ENCODE data around the gene BCL11B. TPM values are rescaled to one million over a fixed set of nuclear protein-coding genes. Genes with fewer than 3 reads are reported as not detected.

The BCL11B gene
- total RNA-seq, 1 experiment from 2014 or later, result 0.05 TPM

DNA sequence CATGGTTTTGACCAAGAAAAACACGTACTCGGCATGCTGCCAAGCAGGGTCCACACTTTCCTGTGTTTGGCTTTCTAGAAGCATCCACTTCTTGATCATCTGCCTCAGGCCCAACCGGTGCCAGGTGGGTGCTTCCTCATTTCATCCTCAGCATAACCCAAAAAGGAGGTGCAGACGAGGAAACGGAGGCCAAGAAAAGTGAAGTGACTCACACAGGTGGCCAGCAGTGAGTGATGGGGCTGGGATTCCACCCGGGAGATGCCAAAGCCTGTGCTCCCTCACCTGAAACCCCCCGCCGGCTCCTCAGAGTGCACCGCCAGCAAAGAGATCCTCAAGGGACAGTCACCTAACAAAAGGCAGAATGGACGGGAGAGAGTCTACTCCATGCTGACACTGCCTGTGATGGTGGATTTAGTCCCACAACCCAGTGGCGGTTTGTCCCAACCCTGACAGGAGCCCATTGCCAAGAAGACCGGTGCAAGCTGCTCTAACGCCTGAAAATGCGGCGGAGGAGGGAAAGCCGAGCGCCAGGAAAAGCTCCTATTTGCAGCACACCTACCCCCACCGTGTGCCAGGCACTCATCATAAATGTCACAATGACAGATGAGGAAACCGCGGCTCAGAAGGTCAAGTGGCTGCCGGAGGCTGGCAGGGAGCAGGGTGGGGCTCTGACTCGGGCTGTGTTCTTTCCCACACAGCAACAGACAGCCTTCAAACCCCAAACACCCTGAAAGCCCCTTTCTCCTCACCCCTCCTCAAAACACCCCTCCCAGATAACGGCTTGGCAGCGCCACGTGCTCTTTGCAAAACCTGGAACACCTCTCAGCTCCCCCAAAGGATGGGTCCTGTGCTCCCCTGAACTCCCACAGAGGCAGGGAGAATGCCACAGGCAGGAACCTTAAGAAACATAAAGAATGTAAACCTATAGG lies 18.8 kb downstream of the BCL11B start:
- intact Hi-C loops (cut with micrococcal nuclease; ENCODE audit: unreplicated experiment), result no loop called here
- BruUV-seq (replicated peaks), result no TSS peak
- no peaks in the 10 kb centered on the region for H3K36me3 Mint-ChIP-seq (ENCODE audit: insufficient read depth, unreplicated experiment)
- Histone ChIP-seq H3K4me3 (ENCODE audit: low read depth, low read length) (no peak overlapping the region), H3K9me3 (no peaks in the 10 kb centered on the region), H3K4me1 (no peaks in the 10 kb centered on the region), H3K36me3 (ENCODE audit: control insufficient read depth, insufficient read depth, low read length) (no peaks in the 10 kb centered on the region), H3K27me3 (replicated peaks; ENCODE audit: control insufficient read depth, insufficient read depth, low read length) (no peaks in the 10 kb centered on the region)
- no peaks in the 10 kb centered on the region for H3K4me1 Mint-ChIP-seq (ENCODE audit: low read depth, unreplicated experiment)
- CTCF ChIA-PET, result interaction anchor here (0.6 kb wide), 1 partner anchor 22 kb away, joined by 4 read pairs; no protein-coding TSS in a partner anchor
- POLR2A ChIA-PET, result no interaction called here
- H3K9me3 Mint-ChIP-seq (ENCODE audit: unreplicated experiment), result no peaks in the 10 kb centered on the region
- DNase-seq, result no peak
- H3K4me3 Mint-ChIP-seq (ENCODE audit: unreplicated experiment), result no peak overlapping the region
- no peak overlapping the region for H3K27ac Mint-ChIP-seq (ENCODE audit: unreplicated experiment)
- TF ChIP-seq, protein P1, sequence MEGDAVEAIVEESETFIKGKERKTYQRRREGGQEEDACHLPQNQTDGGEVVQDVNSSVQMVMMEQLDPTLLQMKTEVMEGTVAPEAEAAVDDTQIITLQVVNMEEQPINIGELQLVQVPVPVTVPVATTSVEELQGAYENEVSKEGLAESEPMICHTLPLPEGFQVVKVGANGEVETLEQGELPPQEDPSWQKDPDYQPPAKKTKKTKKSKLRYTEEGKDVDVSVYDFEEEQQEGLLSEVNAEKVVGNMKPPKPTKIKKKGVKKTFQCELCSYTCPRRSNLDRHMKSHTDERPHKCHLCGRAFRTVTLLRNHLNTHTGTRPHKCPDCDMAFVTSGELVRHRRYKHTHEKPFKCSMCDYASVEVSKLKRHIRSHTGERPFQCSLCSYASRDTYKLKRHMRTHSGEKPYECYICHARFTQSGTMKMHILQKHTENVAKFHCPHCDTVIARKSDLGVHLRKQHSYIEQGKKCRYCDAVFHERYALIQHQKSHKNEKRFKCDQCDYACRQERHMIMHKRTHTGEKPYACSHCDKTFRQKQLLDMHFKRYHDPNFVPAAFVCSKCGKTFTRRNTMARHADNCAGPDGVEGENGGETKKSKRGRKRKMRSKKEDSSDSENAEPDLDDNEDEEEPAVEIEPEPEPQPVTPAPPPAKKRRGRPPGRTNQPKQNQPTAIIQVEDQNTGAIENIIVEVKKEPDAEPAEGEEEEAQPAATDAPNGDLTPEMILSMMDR (IDR thresholded peaks at IDR 0.05; ENCODE audit: insufficient read depth in 1 of 2, low read depth in 1 of 2, low read length in 1 of 2, severe bottlenecking in 1 of 2, unreplicated experiment in 1 of 2), result no peak
- peaks cover 10% of the 10 kb centered on the region for H3K27me3 Mint-ChIP-seq (ENCODE audit: insufficient read depth, unreplicated experiment)

DNA sequence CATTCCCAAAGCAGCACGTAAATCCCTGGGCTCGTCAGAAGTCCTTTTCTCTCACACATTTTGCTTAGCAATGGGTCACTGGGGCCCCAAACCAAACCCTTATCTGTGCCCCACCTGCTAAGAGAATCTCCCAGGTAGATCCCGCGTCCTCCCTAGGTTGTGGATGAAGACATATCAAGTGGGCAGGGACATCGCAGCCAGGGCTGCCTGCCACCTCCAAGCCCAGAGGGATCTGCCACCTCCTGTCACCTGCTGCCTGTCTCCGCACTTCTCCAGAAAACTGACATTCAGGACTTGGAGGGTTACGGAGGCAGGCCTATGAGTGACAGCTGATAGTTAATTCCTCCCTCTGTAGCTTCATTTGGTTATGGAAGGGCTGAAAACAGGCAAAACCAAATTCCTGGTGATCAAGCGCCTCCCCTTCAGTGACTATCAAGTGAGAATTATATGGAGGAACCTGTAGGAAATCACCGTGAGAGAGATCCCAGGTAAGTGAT lies 19.5 kb downstream of the BCL11B start:
- Histone ChIP-seq H3K4me1 (no peaks in the 10 kb centered on the region), H3K36me3 (ENCODE audit: control insufficient read depth, insufficient read depth, low read length) (no peaks in the 10 kb centered on the region), H3K4me3 (ENCODE audit: low read depth, low read length) (no peak overlapping the region), H3K27me3 (replicated peaks; ENCODE audit: control insufficient read depth, insufficient read depth, low read length) (no peaks in the 10 kb centered on the region), H3K9me3 (no peaks in the 10 kb centered on the region)
- intact Hi-C loops (cut with micrococcal nuclease; ENCODE audit: unreplicated experiment), result no loop called here
- TF ChIP-seq, protein P1 (IDR thresholded peaks at IDR 0.05; ENCODE audit: insufficient read depth in 1 of 2, low read depth in 1 of 2, low read length in 1 of 2, severe bottlenecking in 1 of 2, unreplicated experiment in 1 of 2), result no peak
- no peak for DNase-seq
- ChIA-PET CTCF (no interaction called here), POLR2A (no interaction called here)
- no peak overlapping the region for H3K27ac Mint-ChIP-seq (ENCODE audit: unreplicated experiment)
- no peaks in the 10 kb centered on the region for H3K4me1 Mint-ChIP-seq (ENCODE audit: low read depth, unreplicated experiment)
- peaks cover 12% of the 10 kb centered on the region for H3K27me3 Mint-ChIP-seq (ENCODE audit: insufficient read depth, unreplicated experiment)
- BruUV-seq (replicated peaks), result no TSS peak
- no peaks in the 10 kb centered on the region for H3K36me3 Mint-ChIP-seq (ENCODE audit: insufficient read depth, unreplicated experiment)
- no peaks in the 10 kb centered on the region for H3K9me3 Mint-ChIP-seq (ENCODE audit: unreplicated experiment)
- H3K4me3 Mint-ChIP-seq (ENCODE audit: unreplicated experiment), result no peak overlapping the region

DNA sequence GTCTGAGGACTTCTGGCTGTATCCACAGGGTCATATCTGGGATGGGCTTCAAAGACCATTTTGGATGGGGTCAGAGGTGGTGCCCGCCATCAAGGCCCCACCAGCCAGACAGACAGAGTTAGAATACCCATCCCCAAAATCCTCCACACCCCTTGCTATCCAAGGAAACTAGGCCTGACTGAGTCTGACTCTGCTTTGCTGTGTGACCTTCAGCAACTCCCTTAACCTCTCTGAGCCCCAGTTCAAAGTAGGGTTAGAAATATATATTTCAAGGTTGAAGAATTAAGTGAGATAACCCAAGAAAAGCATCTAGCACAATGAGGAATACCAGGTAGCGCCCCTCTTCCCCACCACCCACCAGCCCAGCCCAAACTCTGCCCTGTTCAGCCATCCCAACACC lies 20.3 kb downstream of the BCL11B start:
- TF ChIP-seq, protein P1 (IDR thresholded peaks at IDR 0.05; ENCODE audit: insufficient read depth in 1 of 2, low read depth in 1 of 2, low read length in 1 of 2, severe bottlenecking in 1 of 2, unreplicated experiment in 1 of 2), result no peak
- intact Hi-C loops (cut with micrococcal nuclease; ENCODE audit: unreplicated experiment), result no loop called here
- CTCF ChIA-PET, result no interaction called here
- no peaks in the 10 kb centered on the region for H3K36me3 ChIP-seq (ENCODE audit: control insufficient read depth, insufficient read depth, low read length)
- no peaks in the 10 kb centered on the region for H3K4me1 Mint-ChIP-seq (ENCODE audit: low read depth, unreplicated experiment)
- H3K4me3 Mint-ChIP-seq (ENCODE audit: unreplicated experiment), result no peak overlapping the region
- no peaks in the 10 kb centered on the region for H3K36me3 Mint-ChIP-seq (ENCODE audit: insufficient read depth, unreplicated experiment)
- peaks cover 12% of the 10 kb centered on the region for H3K27me3 Mint-ChIP-seq (ENCODE audit: insufficient read depth, unreplicated experiment)
- no peak for DNase-seq
- no peak overlapping the region for H3K4me3 ChIP-seq (ENCODE audit: low read depth, low read length)
- BruUV-seq (replicated peaks), result no TSS peak
- POLR2A ChIA-PET, result no interaction called here
- H3K27ac Mint-ChIP-seq (ENCODE audit: unreplicated experiment), result no peak overlapping the region
- no peaks in the 10 kb centered on the region for H3K9me3 Mint-ChIP-seq (ENCODE audit: unreplicated experiment)
- H3K27me3 ChIP-seq (replicated peaks; ENCODE audit: control insufficient read depth, insufficient read depth, low read length), result no peaks in the 10 kb centered on the region
- no peaks in the 10 kb centered on the region for H3K4me1 ChIP-seq
- H3K9me3 ChIP-seq, result no peaks in the 10 kb centered on the region
